ENCODE data around the gene KIF3C.
"Not testable (repeated sequence)": the region's sequence is repeated elsewhere in the genome, so short reads cannot be mapped to it uniquely, and the experiment has no call there.

Gene KIF3C

DNA sequence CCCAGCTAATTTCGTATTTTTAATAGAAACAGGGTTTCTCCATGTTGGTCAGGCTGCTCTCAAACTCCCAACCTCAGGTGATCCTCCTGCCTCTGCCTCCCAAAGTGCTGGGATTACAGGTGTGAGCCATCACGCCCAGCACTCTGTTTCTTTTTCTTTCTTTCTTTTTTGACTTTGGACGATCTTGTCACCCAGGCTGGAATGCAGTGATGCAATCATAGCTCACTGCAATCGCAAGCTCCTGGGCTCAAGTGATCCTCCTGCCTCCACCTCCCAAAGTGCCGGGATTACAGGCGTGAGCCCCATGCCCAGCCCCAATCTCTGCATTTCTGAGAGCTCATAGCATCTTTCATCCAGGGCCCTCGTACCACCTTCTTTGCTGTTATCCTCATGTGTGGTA is 17.1 kb upstream of the KIF3C start:
- not testable (repeated sequence) for DNase-seq (ENCODE audit: low read depth)

GRCh38 chr2:25998816-25999383 is 16.6 kb upstream of the KIF3C start:
- not testable (repeated sequence) for DNase-seq (ENCODE audit: low read depth)

DNA sequence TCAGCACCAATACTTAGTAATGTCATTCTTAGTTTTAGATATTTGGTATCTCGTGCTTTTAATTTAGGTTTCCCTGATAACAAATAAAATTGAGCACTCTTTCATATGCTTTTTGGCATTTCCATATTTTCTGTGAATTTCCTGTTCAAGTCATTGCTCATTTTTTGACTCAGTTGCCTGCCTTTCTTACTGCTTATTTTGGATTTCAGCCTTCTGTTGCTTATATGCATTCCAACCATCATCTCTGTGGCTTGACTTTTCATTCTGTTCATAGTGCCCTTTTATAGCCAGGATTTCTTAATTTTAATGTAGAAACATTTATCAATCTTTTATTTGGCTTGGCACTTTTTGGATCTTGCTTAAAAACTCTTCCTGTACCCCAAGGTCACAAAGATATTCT is 14.5 kb upstream of the KIF3C start:
- DNase-seq (ENCODE audit: low read depth), result no peak

GRCh38 chr2:25994509-25994908 is 12.2 kb upstream of the KIF3C start:
- no peak for DNase-seq (ENCODE audit: low read depth)

- DNase-seq (ENCODE audit: low read depth), result no peak
These were observed 10.8 kb upstream of the KIF3C start for GRCh38 chr2:25993049-25993448.

GRCh38 chr2:25992556-25992955 is 10.3 kb upstream of the KIF3C start:
- no peak for DNase-seq (ENCODE audit: low read depth)

- no peak for DNase-seq (ENCODE audit: low read depth)
These were observed 9.7 kb upstream of the KIF3C start for GRCh38 chr2:25991965-25992364.

DNA sequence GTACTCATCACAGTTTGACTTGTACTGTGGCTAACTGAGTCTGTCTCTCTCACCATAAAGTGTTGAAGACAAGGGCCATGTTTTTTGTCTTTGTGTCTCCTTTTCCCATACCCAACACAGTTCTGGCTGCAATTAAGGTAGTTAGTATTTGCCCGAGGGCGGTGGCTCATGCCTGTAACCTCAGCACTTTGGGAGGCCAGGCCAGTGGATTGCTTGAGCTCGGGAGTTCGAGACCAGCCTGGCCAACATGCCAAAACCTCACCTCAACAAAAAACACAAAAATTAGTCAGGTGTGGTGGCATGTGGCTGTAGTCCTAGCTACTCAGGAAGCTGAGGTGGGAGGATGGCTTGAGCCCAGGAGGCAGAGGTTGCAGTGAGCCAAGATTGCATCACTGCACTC is 6.9 kb upstream of the KIF3C start:
- DNase-seq (ENCODE audit: low read depth), result no peak

- no peak for DNase-seq (ENCODE audit: low read depth)
These were observed 5.8 kb upstream of the KIF3C start for GRCh38 chr2:25988134-25988533.

DNA sequence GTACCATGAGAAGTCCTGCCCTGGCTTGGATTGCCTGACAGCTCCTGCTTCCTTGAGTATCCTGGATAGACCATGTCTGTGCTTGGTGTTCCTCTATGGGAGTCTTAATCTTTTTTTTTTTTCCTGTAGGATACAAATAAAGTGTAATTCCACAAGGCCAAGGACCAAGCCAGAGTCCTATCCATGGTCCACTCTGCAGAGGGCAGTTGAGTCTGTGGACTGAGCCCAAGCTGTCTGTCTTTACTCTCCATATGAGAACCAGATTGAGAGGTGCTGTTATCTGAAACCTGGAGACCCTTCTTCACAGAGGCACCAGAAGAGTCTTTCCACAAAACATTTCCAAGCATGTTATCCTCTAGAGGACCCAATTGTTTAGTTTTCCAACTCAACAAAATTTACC is 1.4 kb upstream of the KIF3C start:
- no peak for DNase-seq (ENCODE audit: low read depth)

- no peak for DNase-seq (ENCODE audit: low read depth)
These were observed 627 bp upstream of the KIF3C start for GRCh38 chr2:25982968-25983280.

DNA sequence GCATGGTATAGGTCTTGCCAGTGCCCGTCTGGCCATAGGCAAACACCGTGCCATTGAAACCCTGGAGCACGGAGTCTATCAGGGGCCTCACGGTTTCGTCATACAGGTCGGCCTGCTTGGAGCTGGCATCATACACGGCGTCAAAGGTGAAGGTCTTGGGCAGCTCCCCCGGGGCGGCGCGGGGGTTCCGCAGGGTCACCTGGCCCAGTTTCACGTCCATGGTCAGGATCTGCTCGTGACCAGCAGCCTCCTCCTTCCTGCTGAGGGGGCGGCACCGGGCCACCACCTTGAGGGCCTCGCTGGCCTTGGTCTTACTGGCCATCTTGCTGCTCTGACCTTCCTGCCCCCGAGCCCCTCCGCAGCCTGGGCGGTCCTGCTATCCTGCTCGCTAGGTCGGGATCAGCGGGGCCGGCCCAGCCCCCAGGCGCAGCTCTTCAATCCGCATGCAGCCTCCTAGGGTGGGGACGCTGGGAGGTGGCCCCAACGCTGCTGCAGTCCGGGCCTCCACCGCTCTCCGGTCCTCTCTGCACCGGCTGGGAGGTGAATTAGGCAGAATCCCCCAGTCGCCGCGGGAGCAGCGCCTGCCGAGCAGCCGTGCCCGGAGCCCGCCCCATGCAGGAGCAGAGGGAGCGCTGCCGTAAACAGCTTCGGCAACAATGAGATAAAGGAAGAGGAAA is 563 bp downstream of the KIF3C start:
- DNase-seq (ENCODE audit: low read depth), result no peak

DNA sequence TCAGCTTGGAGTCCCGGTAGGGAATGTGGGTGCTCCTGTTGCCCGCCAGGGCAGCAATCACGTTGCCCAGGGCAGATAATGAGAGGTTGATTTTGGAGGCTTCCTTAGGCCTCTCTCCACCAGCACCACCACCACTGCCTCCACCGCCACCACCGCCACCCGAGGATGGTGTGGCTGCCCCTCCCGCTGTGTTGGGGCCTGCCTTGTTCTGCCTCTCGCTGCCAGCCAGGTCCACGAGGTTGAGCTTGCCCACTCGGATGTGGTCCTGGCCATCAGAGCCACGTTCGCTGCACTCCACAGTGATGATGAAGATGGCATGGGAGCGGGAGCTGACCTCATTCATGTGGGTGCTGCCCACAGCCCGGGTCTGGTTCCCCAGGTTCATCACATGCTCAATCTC is 1.3 kb downstream of the KIF3C start:
- no peak for DNase-seq (ENCODE audit: low read depth)

GRCh38 chr2:25980076-25980887 is 2.0 kb downstream of the KIF3C start:
- DNase-seq (ENCODE audit: low read depth), result no peak

DNA sequence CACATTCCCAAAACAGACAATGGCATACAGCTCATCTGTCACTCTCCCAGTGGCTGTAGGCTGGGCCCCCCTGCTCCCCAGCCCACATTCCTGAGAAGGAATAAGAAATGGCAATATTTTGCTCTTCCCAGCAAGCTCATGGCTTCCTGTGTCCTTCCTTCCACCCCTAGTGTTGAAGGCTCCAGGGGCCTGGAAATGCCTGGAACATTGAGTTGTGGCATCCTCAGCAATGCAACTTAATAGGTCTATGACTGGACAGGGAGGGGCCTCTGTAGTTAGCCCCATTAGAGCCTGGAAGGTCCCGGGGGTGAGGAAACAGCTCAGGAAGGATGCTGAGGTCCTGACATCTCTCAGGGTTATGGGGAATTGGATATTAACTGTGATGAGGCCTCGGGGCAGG is 3.3 kb downstream of the KIF3C start:
- DNase-seq (ENCODE audit: low read depth), result no peak

GRCh38 chr2:25977768-25978167 is 4.5 kb downstream of the KIF3C start:
- DNase-seq (ENCODE audit: low read depth), result no peak

- no peak for DNase-seq (ENCODE audit: low read depth)
These were observed 5.1 kb downstream of the KIF3C start for GRCh38 chr2:25976983-25977741.

DNA sequence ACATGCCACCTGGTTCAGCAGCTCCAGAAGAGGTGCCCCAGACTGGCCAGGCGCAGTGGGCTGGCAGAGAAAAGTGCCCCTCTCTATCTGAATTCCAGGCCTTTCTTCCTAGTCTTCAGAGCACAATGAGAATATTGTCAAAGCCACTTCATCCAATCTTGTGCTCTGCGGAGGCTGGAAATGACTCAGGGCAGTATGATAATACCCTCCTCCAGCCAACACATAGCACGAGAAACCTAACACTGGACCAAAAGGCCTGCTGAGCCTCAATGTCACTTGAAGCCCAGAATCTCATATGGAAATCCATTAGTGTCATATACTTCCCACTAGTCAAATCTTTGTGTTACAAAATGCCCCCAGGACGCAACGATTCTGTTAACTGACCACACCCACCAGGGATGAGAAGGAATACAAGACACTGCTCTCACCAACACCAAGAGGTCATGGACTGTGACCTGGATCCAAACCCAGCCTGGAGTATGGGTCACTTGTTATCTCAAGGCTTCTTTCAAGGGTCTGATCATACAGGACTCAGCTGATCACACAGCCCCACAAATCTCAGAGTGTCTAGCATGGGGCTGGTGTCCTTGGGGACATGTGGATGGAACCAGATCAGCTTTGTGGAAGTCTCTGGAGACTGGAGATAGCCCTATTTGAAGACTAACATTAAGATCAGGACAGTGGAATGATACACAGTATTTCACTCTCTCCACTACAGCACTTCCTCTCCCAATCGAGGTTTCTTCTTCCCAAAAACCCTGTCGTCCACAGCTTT is 10.1 kb downstream of the KIF3C start:
- DNase-seq (ENCODE audit: low read depth), result no peak

DNA sequence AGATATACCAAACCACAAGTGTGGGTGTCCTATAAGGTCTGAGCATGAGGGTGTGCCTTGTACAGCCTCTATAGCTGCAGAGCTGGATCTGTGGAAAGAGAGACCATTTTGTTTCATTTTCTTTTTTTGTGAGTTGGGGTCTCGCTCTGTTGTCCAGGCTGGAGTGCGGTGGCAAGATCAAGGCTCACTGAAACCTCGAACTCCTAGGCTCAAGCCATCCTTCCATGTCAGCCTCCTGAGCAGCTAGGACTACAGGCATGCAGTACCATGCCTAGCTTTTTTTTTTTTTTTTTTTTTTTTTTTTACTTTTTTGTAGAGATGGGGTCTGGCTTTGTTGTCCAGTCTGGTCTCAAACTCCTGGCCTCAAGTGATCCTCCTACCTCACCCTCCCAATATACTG is 10.7 kb downstream of the KIF3C start:
- DNase-seq (ENCODE audit: low read depth), result no peak

- no peak for DNase-seq (ENCODE audit: low read depth)
These were observed 15.6 kb downstream of the KIF3C start for GRCh38 chr2:25966531-25967270.

- no peak for DNase-seq (ENCODE audit: low read depth)
These were observed 17.4 kb downstream of the KIF3C start for GRCh38 chr2:25964891-25965290.
